MCF 10A (cell line): ENCODE results near the gene SOWAHB. TPM values are rescaled to one million over a fixed set of nuclear protein-coding genes. Genes with fewer than 3 reads are reported as not detected.

ENCODE experiments used
- BruUV-seq: library from RNA; stranded (reverse); fragments of 400-500 nt; replicated peaks from 2 replicates; lab custom pipeline; 2021; lab: Mats Ljungman, UMichigan
- CTCF ChIA-PET: fragments of 300-600 bp; sonication (Branson Sonifier 250); formaldehyde crosslinking; extraction: SDS; loops from one replicate; lab custom pipeline; 2021; ENCODE audit warnings: antibody characterized with exemption, inconsistent platforms; lab: Yijun Ruan, JAX
- POLR2A ChIA-PET: fragments of 300-600, 350-650 bp; sonication (Branson Sonifier 250); formaldehyde crosslinking; extraction: SDS; loops from one replicate; lab custom pipeline; 2020; ENCODE audit warnings: antibody characterized with exemption, inconsistent platforms; lab: Yijun Ruan, JAX
- DNase-seq: peaks from one replicate; pipeline ENCODE4 v3.0.0-alpha.2; 2018; ENCODE audit not compliant: unreplicated experiment
- H3K27ac Mint-ChIP-seq: one replicate; pipeline ENCODE4 v1.8.0; 2022; ENCODE audit warnings: mild to moderate bottlenecking, low read depth, mixed read lengths; ENCODE audit not compliant: unreplicated experiment
- H3K27me3 Mint-ChIP-seq: one replicate; pipeline ENCODE4 v1.8.0; 2022; ENCODE audit warnings: mixed read lengths; ENCODE audit not compliant: insufficient read depth, unreplicated experiment
- H3K36me3 Mint-ChIP-seq: one replicate; pipeline ENCODE4 v1.8.0; 2022; ENCODE audit warnings: mild to moderate bottlenecking, moderate library complexity, mixed read lengths; ENCODE audit not compliant: insufficient read depth, unreplicated experiment
- H3K4me1 Mint-ChIP-seq: one replicate; pipeline ENCODE4 v1.8.0; 2022; ENCODE audit warnings: mixed read lengths; ENCODE audit not compliant: insufficient read depth, unreplicated experiment
- H3K4me3 Mint-ChIP-seq: one replicate; pipeline ENCODE4 v1.8.0; 2022; ENCODE audit warnings: mild to moderate bottlenecking, moderate library complexity, mixed read lengths; ENCODE audit not compliant: unreplicated experiment
- H3K9me3 Mint-ChIP-seq: one replicate; pipeline ENCODE4 v1.8.0; 2022; ENCODE audit warnings: mixed read lengths; ENCODE audit not compliant: unreplicated experiment
- CTCF ChIP-seq: fragments of 200-600 bp; IDR thresholded peaks from one replicate; pipeline ENCODE4 v1.8.0; 2022; ENCODE audit warnings: antibody characterized with exemption, mild to moderate bottlenecking; ENCODE audit not compliant: unreplicated experiment
- intact Hi-C: fragments of 100-400 bp; cut with micrococcal nuclease; formaldehyde crosslinking; loops from 2 replicates; pipeline ENCODE4 v1.14.1; 2022
- total RNA-seq: library from RNA; stranded (reverse); gene quantifications from 2 replicates; pipeline ENCODE4 v1.2.3, GENCODE V29; 2022

SOWAHB gene
- total RNA-seq, 1 experiment from 2014 or later = 0.58 TPM

- Mint-ChIP-seq H3K27ac (no peak overlapping the region), H3K4me3 (no peak overlapping the region), H3K4me1 (peaks cover 20% of the 10 kb centered on the region), H3K27me3 (no peaks in the 10 kb centered on the region), H3K36me3 (peaks cover 4% of the 10 kb centered on the region), H3K9me3 (no peaks in the 10 kb centered on the region)
- DNase-seq = peak; percentile 76
- POLR2A ChIA-PET = interaction anchor here (0.7 to 1.1 kb wide), 3 partner anchors 12 to 735 kb away, joined by 3 to 4 read pairs (median 4); no protein-coding TSS in a partner anchor
- CTCF ChIA-PET = interaction anchor here (0.6 to 0.7 kb wide), 2 partner anchors 186 to 261 kb away, joined by 3 read pairs; no protein-coding TSS in a partner anchor
- intact Hi-C loops = no loop called here
- no peak for TF ChIP-seq CTCF
- BruUV-seq = no TSS peak
Observed at GRCh38 chr4:76943129-76943620, 45.2 kb upstream of the SOWAHB start.

- BruUV-seq = no TSS peak
- H3K27me3 Mint-ChIP-seq = no peaks in the 10 kb centered on the region
- no peaks in the 10 kb centered on the region for H3K9me3 Mint-ChIP-seq
- CTCF ChIA-PET = interaction anchor here (0.6 to 0.7 kb wide), 3 partner anchors 58 to 171 kb away, joined by 3 read pairs; no protein-coding TSS in a partner anchor
- intact Hi-C loops = no loop called here
- H3K27ac Mint-ChIP-seq = no peak overlapping the region
- H3K4me1 Mint-ChIP-seq = peaks cover 10% of the 10 kb centered on the region
- no peak for TF ChIP-seq CTCF
- no peaks in the 10 kb centered on the region for H3K36me3 Mint-ChIP-seq
- DNase-seq = no peak
- H3K4me3 Mint-ChIP-seq = no peak overlapping the region
- POLR2A ChIA-PET = interaction anchor here (1.4 kb wide), 1 partner anchor 11 kb away, joined by 5 read pairs; the partner anchor contains the start of gene SEPTIN11
Observed at GRCh38 chr4:76939184-76939583, 41.2 kb upstream of the SOWAHB start.

- no peak for TF ChIP-seq CTCF
- Mint-ChIP-seq H3K27me3 (no peaks in the 10 kb centered on the region), H3K4me3 (no peak overlapping the region), H3K9me3 (no peaks in the 10 kb centered on the region), H3K27ac (peak overlapping the region; percentile 64), H3K36me3 (no peaks in the 10 kb centered on the region), H3K4me1 (peaks cover 11% of the 10 kb centered on the region)
- POLR2A ChIA-PET = interaction anchor here (0.6 kb wide), 1 partner anchor 142 kb away, joined by 3 read pairs; no protein-coding TSS in a partner anchor
- no TSS peak for BruUV-seq
- intact Hi-C loops = no loop called here
- no peak for DNase-seq
- CTCF ChIA-PET = interaction anchor here (0.7 kb wide), 1 partner anchor 337 kb away, joined by 3 read pairs; no protein-coding TSS in a partner anchor
Observed at GRCh38 chr4:76931576-76932276, 33.8 kb upstream of the SOWAHB start.

- intact Hi-C loops = no loop called here
- no peak for TF ChIP-seq CTCF
- Mint-ChIP-seq H3K4me3 (no peak overlapping the region), H3K36me3 (no peaks in the 10 kb centered on the region), H3K27ac (peak overlapping the region; percentile 64), H3K9me3 (no peaks in the 10 kb centered on the region), H3K4me1 (peaks cover 11% of the 10 kb centered on the region), H3K27me3 (no peaks in the 10 kb centered on the region)
- DNase-seq = peak; percentile 53
- ChIA-PET POLR2A (interaction anchor here (0.6 kb wide), 1 partner anchor 142 kb away, joined by 3 read pairs; no protein-coding TSS in a partner anchor), CTCF (interaction anchor here (0.7 kb wide), 1 partner anchor 336 kb away, joined by 3 read pairs; no protein-coding TSS in a partner anchor)
- no TSS peak for BruUV-seq
Observed at GRCh38 chr4:76931087-76931486, 33.1 kb upstream of the SOWAHB start.
